GM06990 (cell line): ENCODE results near the gene SIRT6.

Experiments
- DNase-seq: peaks from one replicate; pipeline ENCODE4 v3.0.0-alpha.2; 2011; ENCODE audit not compliant: insufficient read length; ENCODE audit errors: extremely low read depth
- H3K27me3 ChIP-seq: replicated peaks from 2 replicates; pipeline ENCODE4 v1.6.0; 2011; ENCODE audit warnings: low read length; ENCODE audit not compliant: control insufficient read depth, insufficient read depth
- H3K36me3 ChIP-seq: 2 replicates; pipeline ENCODE4 v1.5.1; 2011; ENCODE audit warnings: low read length; ENCODE audit not compliant: control insufficient read depth, insufficient read depth
- H3K4me3 ChIP-seq: replicated peaks from 2 replicates; pipeline ENCODE4 v1.5.1; 2011; ENCODE audit warnings: low read depth, mild to moderate bottlenecking, control low read depth, low read length
- CTCF ChIP-seq: IDR thresholded peaks from 2 replicates; pipeline ENCODE4 v1.5.1; 2011; ENCODE audit warnings: low read length, control low read depth, mild to moderate bottlenecking, inconsistent platforms; ENCODE audit not compliant: insufficient read depth, poor library complexity, severe bottlenecking

The SIRT6 gene

GRCh38 chr19:4181053-4181508 lies 1.3 kb downstream of the SIRT6 start:
- no peak for DNase-seq
- Histone ChIP-seq H3K27me3 (no peaks in the 10 kb centered on the region), H3K4me3 (peak overlapping the region; percentile 98), H3K36me3 (peaks cover 7% of the 10 kb centered on the region)
- TF ChIP-seq CTCF: no peak

DNA sequence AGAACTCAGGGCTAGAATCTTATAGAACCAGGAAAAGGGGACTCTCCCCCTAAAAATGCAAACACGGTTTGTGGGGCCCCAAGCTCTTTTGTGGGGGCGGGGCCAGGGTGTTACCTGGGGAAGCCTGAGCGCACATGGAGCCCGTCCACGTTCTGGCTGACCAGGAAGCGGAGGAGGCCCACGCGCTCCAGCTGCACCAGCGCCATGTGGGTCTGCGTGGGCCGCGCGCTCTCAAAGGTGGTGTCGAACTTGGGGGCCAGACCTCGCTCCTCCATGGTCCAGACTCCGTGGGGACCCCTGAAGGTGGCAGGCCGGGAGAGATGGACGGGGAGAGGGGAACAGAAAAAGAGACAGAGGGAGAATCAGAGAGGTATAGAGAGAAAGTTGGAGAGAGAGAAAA lies 3.4 kb downstream of the SIRT6 start:
- DNase-seq: no peak
- TF ChIP-seq CTCF: no peak
- Histone ChIP-seq H3K36me3 (peaks cover 7% of the 10 kb centered on the region), H3K27me3 (no peaks in the 10 kb centered on the region), H3K4me3 (no peak overlapping the region)

DNA sequence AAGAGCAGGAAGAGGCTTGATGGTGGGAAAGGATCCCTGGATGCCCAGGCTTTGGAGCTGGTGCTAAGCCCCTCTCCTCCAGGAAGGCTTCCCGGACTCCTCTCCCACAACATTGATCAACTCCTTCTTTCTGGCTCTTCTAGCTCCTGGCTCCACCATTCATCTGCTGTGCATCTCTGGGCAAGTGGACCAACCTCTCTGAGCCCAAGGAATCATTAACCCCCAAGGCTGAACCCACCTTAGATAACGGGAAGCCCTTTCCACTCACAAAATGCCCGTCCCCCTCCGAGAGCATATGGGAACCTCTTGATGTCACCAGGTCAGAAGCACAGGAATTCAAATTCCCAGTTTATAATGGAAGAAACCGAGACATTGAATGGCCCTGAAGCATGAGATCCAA lies 5.2 kb downstream of the SIRT6 start:
- Histone ChIP-seq H3K27me3 (no peaks in the 10 kb centered on the region; the same call in 1 of the 2 replicates), H3K4me3 (no peak overlapping the region), H3K36me3 (peaks cover 7% of the 10 kb centered on the region)
- no peak for TF ChIP-seq CTCF
- no peak for DNase-seq

DNA sequence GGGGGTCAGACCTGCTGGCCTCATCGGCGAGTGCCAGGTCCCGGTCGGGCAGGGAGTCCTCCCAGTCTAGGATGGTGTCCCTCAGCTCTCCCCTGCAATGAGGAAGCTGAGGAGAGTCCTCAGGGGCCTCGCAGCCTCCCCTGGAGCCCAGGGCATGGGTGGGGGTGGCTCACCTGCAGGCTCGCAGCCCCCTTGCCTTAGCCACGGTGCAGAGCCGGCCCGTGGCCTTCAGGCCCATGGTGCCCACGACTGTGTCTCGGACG lies 6.8 kb downstream of the SIRT6 start:
- TF ChIP-seq CTCF: no peak

GRCh38 chr19:4174895-4175668 lies 7.3 kb downstream of the SIRT6 start:
- Histone ChIP-seq H3K4me3 (no peak overlapping the region), H3K36me3 (peaks cover 7% of the 10 kb centered on the region), H3K27me3 (no peaks in the 10 kb centered on the region; the same call in 1 of the 2 replicates)
- no peak for DNase-seq
- TF ChIP-seq CTCF: no peak

More for the DNA sequence above, 6.8 kb downstream of the SIRT6 start:
- no peak overlapping the region for H3K4me3 ChIP-seq
- no peaks in the 10 kb centered on the region; the same call in 1 of the 2 replicates for H3K27me3 ChIP-seq
- peaks cover 7% of the 10 kb centered on the region for H3K36me3 ChIP-seq
- DNase-seq: no peak
